ENCODE results near the gene EML1.

GRCh38 chr14:99947695-99948094, 154.5 kb downstream of the EML1 start:
- TF ChIP-seq CTCF (IDR thresholded peaks at IDR 0.05): no peak
- no peak for TF ChIP-seq MXD4 (CRISPR knock-in tag; IDR thresholded peaks at IDR 0.05; ENCODE audit: borderline replicate concordance)
- TF ChIP-seq E2F1 (CRISPR knock-in tag; IDR thresholded peaks at IDR 0.05): no peak
- no peak for TF ChIP-seq MAX (CRISPR knock-in tag; IDR thresholded peaks at IDR 0.05)

All from WTC11 (cell line).